ENCODE results near the gene SDHAF3.
"Not testable (repeated sequence)": the region's sequence is repeated elsewhere in the genome, so short reads cannot be mapped to it uniquely, and the experiment has no call there.

Gene SDHAF3

GRCh38 chr7:97155897-97156418, 38.5 kb downstream of the SDHAF3 start:
- Histone ChIP-seq H3K9ac (no peak overlapping the region), H3K4me1 (no peaks in the 10 kb centered on the region), H3K36me3 (peaks cover 14% of the 10 kb centered on the region), H4K20me1 (no peaks in the 10 kb centered on the region), H3K27me3 (no peaks in the 10 kb centered on the region), H3K9me3 (peaks cover 36% of the 10 kb centered on the region), H3K27ac (no peak overlapping the region), H3K4me3 (no peak overlapping the region), H3K4me2 (no peak overlapping the region)
- no peak for TF ChIP-seq Cebpa-rat (IDR thresholded peaks at IDR 0.05)

GRCh38 chr7:97159984-97160383, 42.5 kb downstream of the SDHAF3 start:
- not testable (repeated sequence) for H3K27ac ChIP-seq, H3K4me1 ChIP-seq, H3K9ac ChIP-seq, H3K4me3 ChIP-seq, H3K4me2 ChIP-seq, H3K27me3 ChIP-seq, H4K20me1 ChIP-seq
- peaks cover 38% of the 10 kb centered on the region for H3K9me3 ChIP-seq
- H3K36me3 ChIP-seq, result peaks cover 23% of the 10 kb centered on the region

GRCh38 chr7:97161609-97162008, 44.1 kb downstream of the SDHAF3 start:
- not testable (repeated sequence) for H3K27me3 ChIP-seq, H3K9ac ChIP-seq, H3K4me1 ChIP-seq, H3K4me2 ChIP-seq, H3K27ac ChIP-seq, H4K20me1 ChIP-seq, H3K4me3 ChIP-seq
- Histone ChIP-seq H3K36me3 (peaks cover 23% of the 10 kb centered on the region), H3K9me3 (peaks cover 44% of the 10 kb centered on the region)

GRCh38 chr7:97166308-97166707, 48.8 kb downstream of the SDHAF3 start:
- Histone ChIP-seq H3K36me3 (peaks cover 10% of the 10 kb centered on the region; the same call in 1 of the 2 replicates), H4K20me1 (no peaks in the 10 kb centered on the region), H3K9me3 (peaks cover 33% of the 10 kb centered on the region), H3K4me2 (no peak overlapping the region), H3K27me3 (no peaks in the 10 kb centered on the region), H3K4me3 (no peak overlapping the region), H3K4me1 (no peaks in the 10 kb centered on the region), H3K27ac (no peak overlapping the region), H3K9ac (no peak overlapping the region)
- TF ChIP-seq Cebpa-rat (IDR thresholded peaks at IDR 0.05), result no peak

- TF ChIP-seq Cebpa-rat (IDR thresholded peaks at IDR 0.05), result no peak
Observed at GRCh38 chr7:97167176-97167575, 49.7 kb downstream of the SDHAF3 start.

GRCh38 chr7:97167749-97168148, 50.3 kb downstream of the SDHAF3 start:
- Histone ChIP-seq H4K20me1 (no peaks in the 10 kb centered on the region), H3K9me3 (peaks cover 33% of the 10 kb centered on the region), H3K4me3 (no peak overlapping the region), H3K27me3 (no peaks in the 10 kb centered on the region), H3K9ac (no peak overlapping the region), H3K36me3 (peaks cover 10% of the 10 kb centered on the region; the same call in 1 of the 2 replicates), H3K4me2 (no peak overlapping the region), H3K4me1 (no peaks in the 10 kb centered on the region), H3K27ac (no peak overlapping the region)
- no peak for TF ChIP-seq Cebpa-rat (IDR thresholded peaks at IDR 0.05)

More at GRCh38 chr7:97167176-97167575, 49.7 kb downstream of the SDHAF3 start:
- Histone ChIP-seq H3K9ac (no peak overlapping the region), H3K4me3 (no peak overlapping the region), H3K27me3 (no peaks in the 10 kb centered on the region), H3K9me3 (peaks cover 33% of the 10 kb centered on the region), H4K20me1 (no peaks in the 10 kb centered on the region), H3K27ac (no peak overlapping the region), H3K36me3 (peaks cover 10% of the 10 kb centered on the region; the same call in 1 of the 2 replicates), H3K4me1 (no peaks in the 10 kb centered on the region), H3K4me2 (no peak overlapping the region)

GRCh38 chr7:97174303-97174702, 56.8 kb downstream of the SDHAF3 start:
- no peaks in the 10 kb centered on the region for H3K27me3 ChIP-seq
- H3K4me3 ChIP-seq, result no peak overlapping the region
- no peak for TF ChIP-seq Cebpa-rat (IDR thresholded peaks at IDR 0.05)
- H3K4me2 ChIP-seq, result no peak overlapping the region
- H3K9me3 ChIP-seq, result no peaks in the 10 kb centered on the region
- no peak overlapping the region for H3K9ac ChIP-seq
- H3K27ac ChIP-seq, result no peak overlapping the region
- H4K20me1 ChIP-seq, result no peaks in the 10 kb centered on the region
- no peaks in the 10 kb centered on the region for H3K36me3 ChIP-seq
- H3K4me1 ChIP-seq, result no peaks in the 10 kb centered on the region

- Histone ChIP-seq H3K4me2 (no peak overlapping the region), H3K9me3 (no peaks in the 10 kb centered on the region), H3K36me3 (no peaks in the 10 kb centered on the region), H3K9ac (no peak overlapping the region), H3K27ac (no peak overlapping the region), H3K27me3 (no peaks in the 10 kb centered on the region), H4K20me1 (no peaks in the 10 kb centered on the region), H3K4me3 (no peak overlapping the region), H3K4me1 (no peaks in the 10 kb centered on the region)
- TF ChIP-seq Cebpa-rat (IDR thresholded peaks at IDR 0.05), result no peak
Observed at GRCh38 chr7:97179454-97180104, 62.1 kb downstream of the SDHAF3 start.

GRCh38 chr7:97187067-97187466, 69.6 kb downstream of the SDHAF3 start:
- H3K9ac ChIP-seq, result no peak overlapping the region
- no peaks in the 10 kb centered on the region for H3K27me3 ChIP-seq
- H3K4me2 ChIP-seq, result no peak overlapping the region
- H4K20me1 ChIP-seq, result no peaks in the 10 kb centered on the region
- no peaks in the 10 kb centered on the region for H3K36me3 ChIP-seq
- no peak overlapping the region for H3K4me3 ChIP-seq
- no peaks in the 10 kb centered on the region for H3K9me3 ChIP-seq
- TF ChIP-seq Cebpa-rat (IDR thresholded peaks at IDR 0.05), result no peak
- 0 out of 2 replicates have a peak, but pooled peaks cover 5% of the 10 kb centered on the region for H3K4me1 ChIP-seq
- no peak overlapping the region for H3K27ac ChIP-seq

GRCh38 chr7:97196174-97196573, 78.7 kb downstream of the SDHAF3 start:
- H3K4me3 ChIP-seq, H3K9me3 ChIP-seq, H4K20me1 ChIP-seq, H3K4me2 ChIP-seq, H3K27me3 ChIP-seq, H3K36me3 ChIP-seq, H3K4me1 ChIP-seq, H3K9ac ChIP-seq, H3K27ac ChIP-seq: not testable (repeated sequence)

- Histone ChIP-seq H3K4me1 (no peaks in the 10 kb centered on the region), H3K9ac (no peak overlapping the region), H3K9me3 (no peaks in the 10 kb centered on the region), H3K36me3 (no peaks in the 10 kb centered on the region), H3K27ac (no peak overlapping the region), H4K20me1 (no peaks in the 10 kb centered on the region), H3K4me3 (no peak overlapping the region), H3K27me3 (no peaks in the 10 kb centered on the region), H3K4me2 (no peak overlapping the region)
- no peak for TF ChIP-seq Cebpa-rat (IDR thresholded peaks at IDR 0.05)
Observed at GRCh38 chr7:97198596-97198995, 81.1 kb downstream of the SDHAF3 start.

Data from BLaER1 (cell line).